ENCODE results near the gene SLC27A4.

Gene SLC27A4

DNA sequence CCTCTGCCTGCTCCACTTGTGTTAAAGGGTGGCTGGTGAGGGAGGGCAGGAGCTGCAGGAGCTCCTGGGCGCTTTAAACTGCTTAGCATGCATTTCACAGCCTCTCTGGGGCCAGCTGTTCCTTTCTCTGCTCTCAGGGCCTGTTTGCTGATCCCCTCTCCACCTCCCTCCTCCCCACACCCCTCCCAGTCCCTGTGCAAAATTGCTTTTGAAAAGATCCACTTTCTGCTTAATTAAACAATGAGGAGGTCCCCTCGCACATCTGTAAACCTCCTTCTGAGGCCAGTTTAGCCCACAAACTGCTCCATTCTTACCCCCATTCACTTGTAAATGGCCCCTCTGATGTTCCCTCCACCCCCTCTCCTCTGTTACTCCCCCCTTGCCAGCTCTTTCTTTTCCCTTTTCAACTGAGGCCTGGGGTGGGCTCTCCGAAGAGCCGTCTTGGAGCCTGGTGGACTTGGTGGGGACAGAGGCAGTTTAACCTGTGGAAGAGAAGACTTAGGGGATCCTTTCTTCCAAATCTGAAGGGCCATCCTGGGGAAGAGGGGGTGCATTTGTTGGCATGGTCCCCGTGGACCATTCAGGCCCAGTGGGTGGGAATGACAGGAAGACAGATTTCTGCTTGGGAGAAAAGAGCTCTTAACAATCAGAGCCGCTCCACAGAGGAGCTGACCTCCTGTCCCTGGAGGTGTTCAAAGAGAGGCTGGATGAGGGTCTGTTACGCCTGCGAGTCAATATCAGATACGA is 42.9 kb downstream of the SLC27A4 start:
- H3K4me3 ChIP-seq (ENCODE audit: low read depth, low read length): no peak overlapping the region
- TF ChIP-seq, protein P1, sequence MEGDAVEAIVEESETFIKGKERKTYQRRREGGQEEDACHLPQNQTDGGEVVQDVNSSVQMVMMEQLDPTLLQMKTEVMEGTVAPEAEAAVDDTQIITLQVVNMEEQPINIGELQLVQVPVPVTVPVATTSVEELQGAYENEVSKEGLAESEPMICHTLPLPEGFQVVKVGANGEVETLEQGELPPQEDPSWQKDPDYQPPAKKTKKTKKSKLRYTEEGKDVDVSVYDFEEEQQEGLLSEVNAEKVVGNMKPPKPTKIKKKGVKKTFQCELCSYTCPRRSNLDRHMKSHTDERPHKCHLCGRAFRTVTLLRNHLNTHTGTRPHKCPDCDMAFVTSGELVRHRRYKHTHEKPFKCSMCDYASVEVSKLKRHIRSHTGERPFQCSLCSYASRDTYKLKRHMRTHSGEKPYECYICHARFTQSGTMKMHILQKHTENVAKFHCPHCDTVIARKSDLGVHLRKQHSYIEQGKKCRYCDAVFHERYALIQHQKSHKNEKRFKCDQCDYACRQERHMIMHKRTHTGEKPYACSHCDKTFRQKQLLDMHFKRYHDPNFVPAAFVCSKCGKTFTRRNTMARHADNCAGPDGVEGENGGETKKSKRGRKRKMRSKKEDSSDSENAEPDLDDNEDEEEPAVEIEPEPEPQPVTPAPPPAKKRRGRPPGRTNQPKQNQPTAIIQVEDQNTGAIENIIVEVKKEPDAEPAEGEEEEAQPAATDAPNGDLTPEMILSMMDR (IDR thresholded peaks at IDR 0.05; ENCODE audit: low read depth, low read length): no peak
- in situ Hi-C loops (cut with HindIII; ENCODE audit: low sequenced_read_pairs): no loop called here
- no peak for DNase-seq (ENCODE audit: low read depth, low spot score)

DNA sequence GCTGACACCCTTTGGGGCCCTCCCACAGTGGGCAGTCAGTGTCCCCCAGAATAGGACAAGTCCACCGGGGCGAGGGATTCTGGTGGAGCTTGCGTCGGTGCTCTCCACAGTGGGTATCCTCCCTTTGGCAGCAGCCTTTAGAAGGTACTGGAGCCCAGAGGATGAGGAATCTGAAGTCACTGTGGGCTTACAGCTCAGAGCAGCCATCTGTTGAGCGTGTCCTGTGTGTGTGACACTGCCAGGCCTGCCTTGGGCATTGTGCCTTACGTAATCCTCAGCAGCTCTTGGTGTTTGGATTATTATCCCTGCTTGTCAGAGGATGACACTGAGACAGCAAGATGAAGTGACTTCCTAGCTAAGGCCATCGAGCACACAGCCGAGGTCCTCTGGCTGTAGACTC is 43.5 kb downstream of the SLC27A4 start:
- no peak for DNase-seq (ENCODE audit: low read depth, low spot score)
- in situ Hi-C loops (cut with HindIII; ENCODE audit: low sequenced_read_pairs): no loop called here
- no peak overlapping the region for H3K4me3 ChIP-seq (ENCODE audit: low read depth, low read length)
- TF ChIP-seq, protein P1 (IDR thresholded peaks at IDR 0.05; ENCODE audit: low read depth, low read length): no peak

GRCh38 chr9:128384801-128385495 is 44.6 kb downstream of the SLC27A4 start:
- H3K4me3 ChIP-seq (ENCODE audit: low read depth, low read length): no peak overlapping the region
- in situ Hi-C loops (cut with HindIII; ENCODE audit: low sequenced_read_pairs): no loop called here
- TF ChIP-seq, protein P1 (IDR thresholded peaks at IDR 0.05; ENCODE audit: low read depth, low read length): no peak
- DNase-seq (ENCODE audit: low read depth, low spot score): no peak

GRCh38 chr9:128385496-128386460 is 45.5 kb downstream of the SLC27A4 start:
- H3K4me3 ChIP-seq (ENCODE audit: low read depth, low read length): no peak overlapping the region
- in situ Hi-C loops (cut with HindIII; ENCODE audit: low sequenced_read_pairs): no loop called here
- no peak for DNase-seq (ENCODE audit: low read depth, low spot score)
- TF ChIP-seq, protein P1 (IDR thresholded peaks at IDR 0.05; ENCODE audit: low read depth, low read length): no peak

GRCh38 chr9:128388150-128388549 is 47.8 kb downstream of the SLC27A4 start:
- TF ChIP-seq, protein P1 (IDR thresholded peaks at IDR 0.05; ENCODE audit: low read depth, low read length): no peak
- in situ Hi-C loops (cut with HindIII; ENCODE audit: low sequenced_read_pairs): no loop called here
- H3K4me3 ChIP-seq (ENCODE audit: low read depth, low read length): no peak overlapping the region
- DNase-seq (ENCODE audit: low read depth, low spot score): no peak
